Fibroblast of lung (primary cell): ENCODE results near the gene RPL13A. TPM values are rescaled to one million over a fixed set of nuclear protein-coding genes. Genes with fewer than 3 reads are reported as not detected.

Experiments
- DNase-seq, 2 donors: peaks; one replicate each; pipeline versions ENCODE4 v3.0.0 to v3.0.0-alpha.2; 2010; ENCODE audit warnings: low read depth in 2 of 2
- H2AFZ ChIP-seq: 2 replicates; pipeline ENCODE4 v1.5.1; 2012; ENCODE audit warnings: low read length, control low read depth, inconsistent platforms
- H3K27ac ChIP-seq: 2 replicates; pipeline ENCODE4 v1.5.1; 2011; ENCODE audit warnings: low read length, control low read depth; ENCODE audit not compliant: insufficient read depth
- H3K27me3 ChIP-seq: 2 replicates; pipeline ENCODE4 v1.5.1; 2011; ENCODE audit warnings: mild to moderate bottlenecking, low read length; ENCODE audit not compliant: control insufficient read depth, insufficient read depth
- H3K36me3 ChIP-seq: 2 replicates; pipeline ENCODE4 v1.5.1; 2011; ENCODE audit warnings: low read length; ENCODE audit not compliant: control insufficient read depth, insufficient read depth
- H3K4me1 ChIP-seq: 2 replicates; pipeline ENCODE4 v1.5.1; 2011; ENCODE audit warnings: low read length; ENCODE audit not compliant: control insufficient read depth, insufficient read depth; ENCODE audit errors: extremely low read depth
- H3K4me2 ChIP-seq: 2 replicates; pipeline ENCODE4 v1.5.1; 2011; ENCODE audit warnings: low read length, control low read depth; ENCODE audit not compliant: insufficient read depth; ENCODE audit errors: extremely low read depth
- H3K4me3 ChIP-seq, 4 experiments: fragments of 200-600 bp in 1 of 4; sonication (generic) in 1 of 4; replicated peaks in 1 of 4; 2 replicates each; pipeline ENCODE4 v1.5.1; 2011 to 2016; ENCODE audit warnings: low read length in 4 of 4, low read depth in 3 of 4, mild to moderate bottlenecking in 3 of 4, control low read depth in 2 of 4, inconsistent platforms in 1 of 4, mixed read lengths in 1 of 4; ENCODE audit not compliant: insufficient read depth in 1 of 4; ENCODE audit errors: control extremely low read depth in 1 of 4
- H3K79me2 ChIP-seq: 2 replicates; pipeline ENCODE4 v1.5.1; 2012; ENCODE audit warnings: mild to moderate bottlenecking, low read length, inconsistent platforms; ENCODE audit not compliant: control insufficient read depth, insufficient read depth
- H3K9ac ChIP-seq: 2 replicates; pipeline ENCODE4 v1.5.1; 2011; ENCODE audit warnings: mild to moderate bottlenecking, low read length, control low read depth; ENCODE audit not compliant: insufficient read depth
- H3K9me3 ChIP-seq: 2 replicates; pipeline ENCODE4 v1.5.1; 2012; ENCODE audit warnings: low read depth, low read length; ENCODE audit not compliant: control insufficient read depth, insufficient read depth
- H4K20me1 ChIP-seq: 2 replicates; pipeline ENCODE4 v1.5.1; 2011; ENCODE audit warnings: low read length; ENCODE audit not compliant: control insufficient read depth, insufficient read depth; ENCODE audit errors: extremely low read depth
- EZH2 ChIP-seq: IDR thresholded peaks from 2 replicates; pipeline ENCODE4 v1.5.1; 2012; ENCODE audit warnings: low read length, control low read depth, mild to moderate bottlenecking; ENCODE audit errors: missing control alignments
- polyA plus RNA-seq, 2 donors: library from polyadenylated mRNA; depleted of rRNA in 1 of 2; stranded (reverse) in 1 of 2; unstranded in 1 of 2; fragments of >200 nt; gene quantifications; 2 replicates each; pipeline ENCODE4 v1.2.1, GENCODE V29; 2011 to 2012; ENCODE audit warnings: missing spikeins in 1 of 2
- total RNA-seq: library from RNA; depleted of rRNA; stranded (reverse); fragments of >200 nt; gene quantifications from 2 replicates; pipeline ENCODE4 v1.2.1, GENCODE V29; 2014
- TF ChIP-seq, protein P1 (sequence below), 2 donors: IDR thresholded peaks in 1 of 2; conservative IDR thresholded peaks in 1 of 2; 1 replicate in 1 of 2; 2 replicates in 1 of 2; pipeline ENCODE4 v1.5.1; 2011 to 2012; ENCODE audit warnings: low read length in 2 of 2, control low read depth in 1 of 2, inconsistent platforms in 1 of 2, low read depth in 1 of 2, mild to moderate bottlenecking in 1 of 2

The RPL13A gene
- total and polyA plus RNA-seq, 2 donors (not counting 1 experiment from before 2014, with no cell fraction given) = 1,418 to 3,385 TPM

GRCh38 chr19:49520705-49521319 is 33.4 kb downstream of the RPL13A start:
- H3K36me3 ChIP-seq = peaks cover 1% of the 10 kb centered on the region
- H3K4me1 ChIP-seq = no peaks in the 10 kb centered on the region
- TF ChIP-seq, protein P1, sequence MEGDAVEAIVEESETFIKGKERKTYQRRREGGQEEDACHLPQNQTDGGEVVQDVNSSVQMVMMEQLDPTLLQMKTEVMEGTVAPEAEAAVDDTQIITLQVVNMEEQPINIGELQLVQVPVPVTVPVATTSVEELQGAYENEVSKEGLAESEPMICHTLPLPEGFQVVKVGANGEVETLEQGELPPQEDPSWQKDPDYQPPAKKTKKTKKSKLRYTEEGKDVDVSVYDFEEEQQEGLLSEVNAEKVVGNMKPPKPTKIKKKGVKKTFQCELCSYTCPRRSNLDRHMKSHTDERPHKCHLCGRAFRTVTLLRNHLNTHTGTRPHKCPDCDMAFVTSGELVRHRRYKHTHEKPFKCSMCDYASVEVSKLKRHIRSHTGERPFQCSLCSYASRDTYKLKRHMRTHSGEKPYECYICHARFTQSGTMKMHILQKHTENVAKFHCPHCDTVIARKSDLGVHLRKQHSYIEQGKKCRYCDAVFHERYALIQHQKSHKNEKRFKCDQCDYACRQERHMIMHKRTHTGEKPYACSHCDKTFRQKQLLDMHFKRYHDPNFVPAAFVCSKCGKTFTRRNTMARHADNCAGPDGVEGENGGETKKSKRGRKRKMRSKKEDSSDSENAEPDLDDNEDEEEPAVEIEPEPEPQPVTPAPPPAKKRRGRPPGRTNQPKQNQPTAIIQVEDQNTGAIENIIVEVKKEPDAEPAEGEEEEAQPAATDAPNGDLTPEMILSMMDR (conservative IDR thresholded peaks at IDR 0.05 in 1 of 2, IDR thresholded peaks at IDR 0.05 in 1 of 2; ENCODE audit: low read depth in 1 of 2, low read length in 2 of 2) = no peak
- no peak for TF ChIP-seq EZH2

DNA sequence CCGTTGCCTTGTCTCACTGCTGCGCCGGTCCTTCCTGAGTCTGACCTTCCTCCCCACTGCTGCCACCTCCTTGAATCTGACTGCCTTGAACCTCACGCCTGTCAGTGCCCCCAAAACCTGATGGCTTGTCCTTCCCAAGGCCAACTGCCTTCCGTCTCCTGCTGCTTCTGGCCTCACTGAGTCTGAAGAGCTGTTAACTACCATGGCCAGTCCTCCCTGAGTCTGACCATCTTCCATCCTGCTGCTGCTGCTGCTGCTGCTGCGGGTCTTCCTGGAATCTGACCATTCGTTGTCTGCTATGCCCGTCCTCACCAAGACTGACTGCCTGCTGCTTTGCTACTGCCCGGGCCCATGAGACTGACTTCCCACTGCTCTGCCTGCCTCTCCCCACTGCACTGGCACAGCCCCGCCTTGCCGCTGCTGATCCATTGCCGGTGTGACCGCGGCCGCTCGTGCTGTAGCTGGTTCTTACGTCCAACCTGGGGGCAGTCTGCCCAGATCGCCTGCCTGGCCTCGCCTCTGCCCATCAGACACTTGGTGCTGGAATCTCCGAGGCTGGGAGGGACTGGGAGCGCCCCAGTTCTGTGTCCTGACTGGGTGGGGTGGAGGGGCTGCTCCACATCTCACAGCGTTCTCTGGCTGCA is 37.5 kb downstream of the RPL13A start:
- H3K79me2 ChIP-seq = peaks cover 3% of the 10 kb centered on the region
- H3K36me3 ChIP-seq = peaks cover 1% of the 10 kb centered on the region
- no peak for DNase-seq
- no peaks in the 10 kb centered on the region for H4K20me1 ChIP-seq
- H2AFZ ChIP-seq = no peak overlapping the region
- H3K9me3 ChIP-seq = no peaks in the 10 kb centered on the region
- peaks cover 2% of the 10 kb centered on the region for H3K4me1 ChIP-seq
- H3K27ac ChIP-seq = no peak overlapping the region
- H3K4me3 ChIP-seq = no peak overlapping the region
- H3K9ac ChIP-seq = no peak overlapping the region
- TF ChIP-seq EZH2 = no peak
- TF ChIP-seq, protein P1 (conservative IDR thresholded peaks at IDR 0.05 in 1 of 2, IDR thresholded peaks at IDR 0.05 in 1 of 2; ENCODE audit: low read depth in 1 of 2, low read length in 2 of 2) = no peak
- H3K27me3 ChIP-seq = no peaks in the 10 kb centered on the region
- H3K4me2 ChIP-seq = no peak overlapping the region

More at GRCh38 chr19:49520705-49521319, 33.4 kb downstream of the RPL13A start:
- Histone ChIP-seq H3K27ac (no peak overlapping the region), H4K20me1 (no peaks in the 10 kb centered on the region), H3K9ac (no peak overlapping the region), H3K4me3 (no peak overlapping the region), H3K79me2 (no peaks in the 10 kb centered on the region), H2AFZ (no peak overlapping the region), H3K4me2 (no peak overlapping the region), H3K27me3 (no peaks in the 10 kb centered on the region), H3K9me3 (no peaks in the 10 kb centered on the region)
- no peak for DNase-seq

DNA sequence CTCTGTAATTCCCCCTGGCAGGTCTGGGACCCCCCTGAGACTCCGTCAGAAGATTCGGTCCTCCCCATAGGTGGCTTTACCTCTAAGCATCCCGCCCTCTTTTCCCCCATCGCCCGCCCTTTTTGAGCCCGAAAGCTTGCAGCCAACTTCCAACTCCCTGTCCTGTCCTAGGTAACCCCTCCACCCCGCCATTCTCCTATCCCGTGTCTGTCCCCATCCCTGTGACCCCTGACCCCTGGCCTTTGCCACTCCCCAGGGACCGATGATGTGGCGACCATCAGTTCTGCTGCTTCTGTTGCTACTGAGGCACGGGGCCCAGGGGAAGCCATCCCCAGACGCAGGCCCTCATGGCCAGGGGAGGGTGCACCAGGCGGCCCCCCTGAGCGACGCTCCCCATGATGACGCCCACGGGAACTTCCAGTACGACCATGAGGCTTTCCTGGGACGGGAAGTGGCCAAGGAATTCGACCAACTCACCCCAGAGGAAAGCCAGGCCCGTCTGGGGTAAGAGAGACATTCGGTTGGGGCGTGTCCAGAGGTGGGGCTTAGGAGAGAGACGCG is 40.9 kb downstream of the RPL13A start:
- TF ChIP-seq, protein P1 (conservative IDR thresholded peaks at IDR 0.05 in 1 of 2, IDR thresholded peaks at IDR 0.05 in 1 of 2; ENCODE audit: low read depth in 1 of 2, low read length in 2 of 2) = no peak
- no peak for TF ChIP-seq EZH2
- H3K9ac ChIP-seq = peak overlapping the region; percentile 58
- peak overlapping the region; percentile 25 to 74 (median 59) for H3K4me3 ChIP-seq
- peak overlapping the region; percentile 73 for H3K27ac ChIP-seq
- peak in 1 of 2 donors; percentile 69 for DNase-seq
- no peaks in the 10 kb centered on the region for H3K27me3 ChIP-seq
- peak overlapping the region; percentile 30 for H2AFZ ChIP-seq
- peak overlapping the region; percentile 77 for H3K4me2 ChIP-seq
- H3K79me2 ChIP-seq = peaks cover 3% of the 10 kb centered on the region
- peaks cover 5% of the 10 kb centered on the region for H3K36me3 ChIP-seq
- no peaks in the 10 kb centered on the region for H3K9me3 ChIP-seq
- peaks cover 3% of the 10 kb centered on the region for H3K4me1 ChIP-seq
- no peaks in the 10 kb centered on the region for H4K20me1 ChIP-seq
